ENCODE measurements around the gene TEKT3.
A peak's percentile ranks its signal among the peaks of the same experiment; 100 is the strongest.

Gene TEKT3

GRCh38 chr17:15263680-15264079 is 77.7 kb downstream of the TEKT3 start:
- H3K27ac ChIP-seq (ENCODE audit: low read depth, low read length), result peak overlapping the region; percentile 98
- H3K9ac ChIP-seq (ENCODE audit: low read length in 5 of 5), result peak overlapping the region in 4 of 5 donors; percentile 81 to 92 (median 90)
- peaks cover 0 to 8% (median 7%) of the 10 kb centered on the region in 5 donors for H3K36me3 ChIP-seq (ENCODE audit: control insufficient read depth in 5 of 5, insufficient read depth in 5 of 5, low read length in 5 of 5)
- peaks cover 6 to 74% (median 61%) of the 10 kb centered on the region in 5 donors for H3K4me1 ChIP-seq (ENCODE audit: control insufficient read depth in 5 of 5, insufficient read depth in 5 of 5, low read length in 5 of 5)
- no peaks in the 10 kb centered on the region for H3K27me3 ChIP-seq (ENCODE audit: control insufficient read depth in 5 of 5, insufficient read depth in 4 of 5, low read length in 5 of 5)
- peak overlapping the region; percentile 77 to 96 (median 90) for H3K4me3 ChIP-seq (ENCODE audit: low read depth in 1 of 5, low read length in 5 of 5)
- no peaks in the 10 kb centered on the region for H3K9me3 ChIP-seq (ENCODE audit: control insufficient read depth in 5 of 5, low read length in 5 of 5)

GRCh38 chr17:15263206-15263579 is 78.2 kb downstream of the TEKT3 start:
- H3K9ac ChIP-seq (ENCODE audit: low read length in 5 of 5), result peak overlapping the region; percentile 59 to 92 (median 90)
- H3K27me3 ChIP-seq (ENCODE audit: control insufficient read depth in 5 of 5, insufficient read depth in 4 of 5, low read length in 5 of 5), result no peaks in the 10 kb centered on the region
- peaks cover 0 to 13% (median 12%) of the 10 kb centered on the region in 5 donors for H3K36me3 ChIP-seq (ENCODE audit: control insufficient read depth in 5 of 5, insufficient read depth in 5 of 5, low read length in 5 of 5)
- H3K27ac ChIP-seq (ENCODE audit: low read depth, low read length), result peak overlapping the region; percentile 98
- peaks cover 9 to 75% (median 61%) of the 10 kb centered on the region in 5 donors for H3K4me1 ChIP-seq (ENCODE audit: control insufficient read depth in 5 of 5, insufficient read depth in 5 of 5, low read length in 5 of 5)
- peak overlapping the region; percentile 77 to 96 (median 90) for H3K4me3 ChIP-seq (ENCODE audit: low read depth in 1 of 5, low read length in 5 of 5)
- no peaks in the 10 kb centered on the region for H3K9me3 ChIP-seq (ENCODE audit: control insufficient read depth in 5 of 5, low read length in 5 of 5)

- H3K9ac ChIP-seq (ENCODE audit: low read length in 5 of 5), result peak overlapping the region; percentile 88 to 96 (median 91)
- no peaks in the 10 kb centered on the region for H3K27me3 ChIP-seq (ENCODE audit: control insufficient read depth in 5 of 5, insufficient read depth in 4 of 5, low read length in 5 of 5)
- no peaks in the 10 kb centered on the region for H3K9me3 ChIP-seq (ENCODE audit: control insufficient read depth in 5 of 5, low read length in 5 of 5)
- peak overlapping the region; percentile 77 to 96 (median 94) for H3K4me3 ChIP-seq (ENCODE audit: low read depth in 1 of 5, low read length in 5 of 5)
- peaks cover 5 to 19% (median 17%) of the 10 kb centered on the region in 5 donors for H3K36me3 ChIP-seq (ENCODE audit: control insufficient read depth in 5 of 5, insufficient read depth in 5 of 5, low read length in 5 of 5)
- peak overlapping the region; percentile 98 for H3K27ac ChIP-seq (ENCODE audit: low read depth, low read length)
- H3K4me1 ChIP-seq (ENCODE audit: control insufficient read depth in 5 of 5, insufficient read depth in 5 of 5, low read length in 5 of 5), result peaks cover 12 to 81% (median 67%) of the 10 kb centered on the region in 5 donors
These were observed 78.8 kb downstream of the TEKT3 start for GRCh38 chr17:15262291-15263205.

- peak overlapping the region; percentile 88 to 96 (median 91) for H3K9ac ChIP-seq (ENCODE audit: low read length in 5 of 5)
- peaks cover 5 to 23% (median 23%) of the 10 kb centered on the region in 5 donors for H3K36me3 ChIP-seq (ENCODE audit: control insufficient read depth in 5 of 5, insufficient read depth in 5 of 5, low read length in 5 of 5)
- H3K27ac ChIP-seq (ENCODE audit: low read depth, low read length), result peak overlapping the region; percentile 98
- peaks cover 12 to 88% (median 74%) of the 10 kb centered on the region in 5 donors for H3K4me1 ChIP-seq (ENCODE audit: control insufficient read depth in 5 of 5, insufficient read depth in 5 of 5, low read length in 5 of 5)
- H3K9me3 ChIP-seq (ENCODE audit: control insufficient read depth in 5 of 5, low read length in 5 of 5), result no peaks in the 10 kb centered on the region
- no peaks in the 10 kb centered on the region for H3K27me3 ChIP-seq (ENCODE audit: control insufficient read depth in 5 of 5, insufficient read depth in 4 of 5, low read length in 5 of 5)
- H3K4me3 ChIP-seq (ENCODE audit: low read depth in 1 of 5, low read length in 5 of 5), result peak overlapping the region; percentile 77 to 96 (median 94)
These were observed 79.6 kb downstream of the TEKT3 start for GRCh38 chr17:15261802-15262290.

- peaks cover 5 to 28% (median 26%) of the 10 kb centered on the region in 5 donors for H3K36me3 ChIP-seq (ENCODE audit: control insufficient read depth in 5 of 5, insufficient read depth in 5 of 5, low read length in 5 of 5)
These were observed 80.1 kb downstream of the TEKT3 start for GRCh38 chr17:15261258-15261801.

GRCh38 chr17:15260376-15261257 is 80.8 kb downstream of the TEKT3 start:
- Histone ChIP-seq H3K4me1 (ENCODE audit: control insufficient read depth in 5 of 5, insufficient read depth in 5 of 5, low read length in 5 of 5) (peaks cover 12 to 97% (median 86%) of the 10 kb centered on the region in 5 donors), H3K4me3 (ENCODE audit: low read depth in 1 of 5, low read length in 5 of 5) (peak overlapping the region; percentile 77 to 96 (median 94)), H3K9ac (ENCODE audit: low read length in 5 of 5) (peak overlapping the region; percentile 90 to 96 (median 91)), H3K27ac (ENCODE audit: low read depth, low read length) (peak overlapping the region; percentile 98), H3K9me3 (ENCODE audit: control insufficient read depth in 5 of 5, low read length in 5 of 5) (no peaks in the 10 kb centered on the region), H3K36me3 (ENCODE audit: control insufficient read depth in 5 of 5, insufficient read depth in 5 of 5, low read length in 5 of 5) (peaks cover 5 to 35% (median 30%) of the 10 kb centered on the region in 5 donors), H3K27me3 (ENCODE audit: control insufficient read depth in 5 of 5, insufficient read depth in 4 of 5, low read length in 5 of 5) (no peaks in the 10 kb centered on the region)

More at GRCh38 chr17:15261258-15261801, 80.1 kb downstream of the TEKT3 start:
- Histone ChIP-seq H3K9me3 (ENCODE audit: control insufficient read depth in 5 of 5, low read length in 5 of 5) (no peaks in the 10 kb centered on the region), H3K27ac (ENCODE audit: low read depth, low read length) (peak overlapping the region; percentile 98), H3K4me3 (ENCODE audit: low read depth in 1 of 5, low read length in 5 of 5) (peak overlapping the region; percentile 77 to 96 (median 94)), H3K9ac (ENCODE audit: low read length in 5 of 5) (peak overlapping the region; percentile 88 to 96 (median 91)), H3K4me1 (ENCODE audit: control insufficient read depth in 5 of 5, insufficient read depth in 5 of 5, low read length in 5 of 5) (peaks cover 12 to 94% (median 79%) of the 10 kb centered on the region in 5 donors), H3K27me3 (ENCODE audit: control insufficient read depth in 5 of 5, insufficient read depth in 4 of 5, low read length in 5 of 5) (no peaks in the 10 kb centered on the region)

GRCh38 chr17:15257796-15258512 is 83.4 kb downstream of the TEKT3 start:
- Histone ChIP-seq H3K27me3 (ENCODE audit: control insufficient read depth in 5 of 5, insufficient read depth in 4 of 5, low read length in 5 of 5) (no peaks in the 10 kb centered on the region), H3K4me3 (ENCODE audit: low read depth in 1 of 5, low read length in 5 of 5) (peak overlapping the region; percentile 21 to 54 (median 27)), H3K36me3 (ENCODE audit: control insufficient read depth in 5 of 5, insufficient read depth in 5 of 5, low read length in 5 of 5) (peaks cover 14 to 59% (median 51%) of the 10 kb centered on the region in 5 donors), H3K9ac (ENCODE audit: low read length in 5 of 5) (peak overlapping the region in 4 of 5 donors; percentile 15 to 70 (median 61)), H3K9me3 (ENCODE audit: control insufficient read depth in 5 of 5, low read length in 5 of 5) (no peaks in the 10 kb centered on the region), H3K4me1 (ENCODE audit: control insufficient read depth in 5 of 5, insufficient read depth in 5 of 5, low read length in 5 of 5) (peaks cover 10 to 92% (median 87%) of the 10 kb centered on the region in 5 donors), H3K27ac (ENCODE audit: low read depth, low read length) (peak overlapping the region; percentile 98)

- Histone ChIP-seq H3K4me1 (ENCODE audit: control insufficient read depth in 5 of 5, insufficient read depth in 5 of 5, low read length in 5 of 5) (peaks cover 10 to 90% (median 86%) of the 10 kb centered on the region in 5 donors), H3K9me3 (ENCODE audit: control insufficient read depth in 5 of 5, low read length in 5 of 5) (no peaks in the 10 kb centered on the region), H3K27ac (ENCODE audit: low read depth, low read length) (peak overlapping the region; percentile 98), H3K27me3 (ENCODE audit: control insufficient read depth in 5 of 5, insufficient read depth in 4 of 5, low read length in 5 of 5) (no peaks in the 10 kb centered on the region), H3K9ac (ENCODE audit: low read length in 5 of 5) (peak overlapping the region in 4 of 5 donors; percentile 9 to 65 (median 38)), H3K4me3 (ENCODE audit: low read depth in 1 of 5, low read length in 5 of 5) (peak overlapping the region; percentile 27 to 58 (median 34)), H3K36me3 (ENCODE audit: control insufficient read depth in 5 of 5, insufficient read depth in 5 of 5, low read length in 5 of 5) (peaks cover 14 to 65% (median 57%) of the 10 kb centered on the region in 5 donors)
These were observed 84.1 kb downstream of the TEKT3 start for GRCh38 chr17:15257258-15257788.

Measured in subcutaneous abdominal adipose tissue (tissue), 5 donors.